ENCODE measurements around the gene MSANTD2.
A peak's percentile ranks its signal among the peaks of the same experiment; 100 is the strongest.

MSANTD2 gene

GRCh38 chr11:124717786-124718651 lies 82.2 kb downstream of the MSANTD2 start:
- DNase-seq (ENCODE audit: low read depth) = peak; percentile 72
- H3K4me3 ChIP-seq (ENCODE audit: low read depth, low read length) = no peak overlapping the region
- TF ChIP-seq POLR2A (IDR thresholded peaks at IDR 0.05; ENCODE audit: extremely low read depth, insufficient read length) (no peak), MYC (IDR thresholded peaks at IDR 0.05; ENCODE audit: low read depth, low read length) (no peak), MAX (IDR thresholded peaks at IDR 0.05; ENCODE audit: low read depth, low read length) (no peak), CTCF (IDR thresholded peaks at IDR 0.05; ENCODE audit: low read depth, low read length) (no peak)

- no peak overlapping the region for H3K4me3 ChIP-seq (ENCODE audit: low read depth, low read length)
- no peak for DNase-seq (ENCODE audit: low read depth)
- TF ChIP-seq MYC (IDR thresholded peaks at IDR 0.05; ENCODE audit: low read depth, low read length) (no peak), CTCF (IDR thresholded peaks at IDR 0.05; ENCODE audit: low read depth, low read length) (no peak), POLR2A (IDR thresholded peaks at IDR 0.05; ENCODE audit: extremely low read depth, insufficient read length) (no peak), MAX (IDR thresholded peaks at IDR 0.05; ENCODE audit: low read depth, low read length) (no peak)
These were observed 82.8 kb downstream of the MSANTD2 start for GRCh38 chr11:124717421-124717785.

- no peak for TF ChIP-seq MYC (IDR thresholded peaks at IDR 0.05; ENCODE audit: low read depth, low read length)
- no peak for TF ChIP-seq CTCF (IDR thresholded peaks at IDR 0.05; ENCODE audit: low read depth, low read length)
- no peak for TF ChIP-seq MAX (IDR thresholded peaks at IDR 0.05; ENCODE audit: low read depth, low read length)
- TF ChIP-seq POLR2A (IDR thresholded peaks at IDR 0.05; ENCODE audit: extremely low read depth, insufficient read length) = no peak
- DNase-seq (ENCODE audit: low read depth) = no peak
- H3K4me3 ChIP-seq (ENCODE audit: low read depth, low read length) = no peak overlapping the region
These were observed 83.6 kb downstream of the MSANTD2 start for GRCh38 chr11:124716591-124716990.

All from NB4 (cell line).